SW 1271 (cell line): ENCODE data around the gene NAT16.
"Not testable (repeated sequence)": the region's sequence is repeated elsewhere in the genome, so short reads cannot be mapped to it uniquely, and the experiment has no call there.

Source experiments
- DNase-seq, 2 experiments: peaks; one replicate each; lab custom pipeline; 2025; lab: John Stamatoyannopoulos, UW

The NAT16 gene

GRCh38 chr7:101156866-101157589, 23.1 kb downstream of the NAT16 start:
- DNase-seq = no peak

GRCh38 chr7:101156277-101156676, 23.8 kb downstream of the NAT16 start:
- no peak for DNase-seq

- DNase-seq = no peak
These were observed 24.8 kb downstream of the NAT16 start for GRCh38 chr7:101155303-101155702.

GRCh38 chr7:101154693-101155102, 25.4 kb downstream of the NAT16 start:
- no peak for DNase-seq

GRCh38 chr7:101153969-101154692, 26.0 kb downstream of the NAT16 start, which contains the start of gene AP1S1:
Gene AP1S1, plus strand, starts transcription at chr7:101154476. Its CDS starts 39 bp downstream, at chr7:101154515.
- DNase-seq = peak; percentile 87 to 95

- DNase-seq = no peak
These were observed 28.0 kb downstream of the NAT16 start for GRCh38 chr7:101151908-101152651.

GRCh38 chr7:101140746-101141382, 39.2 kb downstream of the NAT16 start:
- DNase-seq = no peak

GRCh38 chr7:101140339-101140699, 39.8 kb downstream of the NAT16 start:
- DNase-seq = no peak

- peak; percentile 87 to 95 for DNase-seq
These were observed 41.8 kb downstream of the NAT16 start for GRCh38 chr7:101138213-101138870.

GRCh38 chr7:101137651-101138212, 42.4 kb downstream of the NAT16 start:
- no peak for DNase-seq

GRCh38 chr7:101134399-101134980, 45.6 kb downstream of the NAT16 start:
- no peak for DNase-seq

GRCh38 chr7:101133621-101134398, 46.3 kb downstream of the NAT16 start:
- no peak for DNase-seq

- DNase-seq = not testable (repeated sequence)
These were observed 47.2 kb downstream of the NAT16 start for GRCh38 chr7:101132626-101133600.

- no peak for DNase-seq
These were observed 50.4 kb downstream of the NAT16 start for GRCh38 chr7:101129603-101130117.

- DNase-seq = no peak
These were observed 51.9 kb downstream of the NAT16 start for GRCh38 chr7:101128040-101128834.

GRCh38 chr7:101127460-101128039, 52.5 kb downstream of the NAT16 start:
- DNase-seq = no peak

GRCh38 chr7:101126651-101127459, 53.2 kb downstream of the NAT16 start, which contains the start of gene SERPINE1:
Gene SERPINE1, plus strand, starts transcription at chr7:101127104. Its CDS starts 1,290 bp downstream, at chr7:101128394.
- peak; percentile 68 to 88 for DNase-seq
